ENCODE measurements around the gene PRDM10. TPM values are rescaled to one million over a fixed set of nuclear protein-coding genes. Genes with fewer than 3 reads are reported as not detected.

Gene PRDM10
- total RNA-seq, 1 experiment from 2014 or later, result 9.2 TPM

DNA sequence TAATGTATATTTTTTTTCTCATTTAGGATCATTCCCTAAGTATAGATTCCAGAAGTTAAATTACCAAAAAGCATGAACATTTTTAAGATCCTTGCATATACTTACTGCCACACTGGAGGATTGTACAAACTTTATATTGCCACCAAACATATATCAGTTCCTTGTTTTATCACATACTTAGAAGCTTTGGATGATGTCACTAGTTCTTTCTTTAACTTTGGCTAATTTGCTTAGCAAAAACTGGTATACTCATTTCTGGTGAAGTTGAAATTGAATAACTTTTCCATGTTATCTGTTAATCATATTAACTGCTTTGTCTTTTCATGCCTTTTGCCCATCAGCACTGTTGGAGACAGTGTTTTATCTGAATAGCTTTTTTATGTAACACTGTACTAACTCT, 31.6 kb upstream of the PRDM10 start:
- TF ChIP-seq YY1 (IDR thresholded peaks at IDR 0.05; ENCODE audit: extremely low read depth, insufficient replicate concordance, low read depth, low read length) (no peak), POLR2A (IDR thresholded peaks at IDR 0.05; ENCODE audit: borderline replicate concordance, extremely low read depth, insufficient read depth, insufficient read length) (no peak)
- intact Hi-C loops (cut with micrococcal nuclease), result no loop called here

DNA sequence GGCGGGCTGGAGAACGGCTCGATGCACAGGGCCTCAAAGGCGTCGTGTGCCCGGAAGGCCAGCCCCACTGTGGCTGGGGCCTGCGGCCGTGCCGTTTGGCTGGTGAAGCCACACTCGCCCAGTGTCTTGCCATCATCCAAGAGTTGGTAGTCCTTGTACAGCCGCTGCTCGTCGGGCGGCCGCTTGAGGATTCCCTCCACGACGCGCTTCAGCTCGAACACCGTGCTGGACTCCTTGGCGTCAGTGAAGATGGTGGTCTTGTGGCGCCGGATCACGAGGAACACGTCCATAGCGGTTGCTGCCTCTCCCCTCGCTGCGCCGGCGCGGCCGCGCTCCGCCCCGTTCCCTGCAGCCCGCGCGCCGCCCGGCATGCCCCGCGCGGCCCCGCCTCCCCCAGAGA, 30.3 kb upstream of the PRDM10 start:
- no peaks in the 10 kb centered on the region for H3K9me2 ChIP-seq (ENCODE audit: insufficient read depth)
- no peak overlapping the region for H3K27ac ChIP-seq (ENCODE audit: low read depth, low read length)
- TF ChIP-seq FOSL1 (IDR thresholded peaks at IDR 0.05; ENCODE audit: low read depth) (no peak), EGR1 (IDR thresholded peaks at IDR 0.05; ENCODE audit: low read depth) (no peak), TCF7L2 (IDR thresholded peaks at IDR 0.05; ENCODE audit: borderline replicate concordance, extremely low read depth, insufficient read depth, insufficient read length) (no peak), ELF1 (IDR thresholded peaks at IDR 0.05; ENCODE audit: borderline replicate concordance, low read depth) (no peak), ZNF274 (IDR thresholded peaks at IDR 0.05; ENCODE audit: low read depth, low read length) (no peak), POLR2AphosphoS5 (IDR thresholded peaks at IDR 0.05; ENCODE audit: low read depth, low read length) (no peak), JUND (IDR thresholded peaks at IDR 0.05) (no peak), EZH2 (IDR thresholded peaks at IDR 0.05) (no peak), SRF (IDR thresholded peaks at IDR 0.05; ENCODE audit: low read depth) (no peak), SP1 (IDR thresholded peaks at IDR 0.05; ENCODE audit: low read depth) (no peak)
- TF ChIP-seq, protein P1, sequence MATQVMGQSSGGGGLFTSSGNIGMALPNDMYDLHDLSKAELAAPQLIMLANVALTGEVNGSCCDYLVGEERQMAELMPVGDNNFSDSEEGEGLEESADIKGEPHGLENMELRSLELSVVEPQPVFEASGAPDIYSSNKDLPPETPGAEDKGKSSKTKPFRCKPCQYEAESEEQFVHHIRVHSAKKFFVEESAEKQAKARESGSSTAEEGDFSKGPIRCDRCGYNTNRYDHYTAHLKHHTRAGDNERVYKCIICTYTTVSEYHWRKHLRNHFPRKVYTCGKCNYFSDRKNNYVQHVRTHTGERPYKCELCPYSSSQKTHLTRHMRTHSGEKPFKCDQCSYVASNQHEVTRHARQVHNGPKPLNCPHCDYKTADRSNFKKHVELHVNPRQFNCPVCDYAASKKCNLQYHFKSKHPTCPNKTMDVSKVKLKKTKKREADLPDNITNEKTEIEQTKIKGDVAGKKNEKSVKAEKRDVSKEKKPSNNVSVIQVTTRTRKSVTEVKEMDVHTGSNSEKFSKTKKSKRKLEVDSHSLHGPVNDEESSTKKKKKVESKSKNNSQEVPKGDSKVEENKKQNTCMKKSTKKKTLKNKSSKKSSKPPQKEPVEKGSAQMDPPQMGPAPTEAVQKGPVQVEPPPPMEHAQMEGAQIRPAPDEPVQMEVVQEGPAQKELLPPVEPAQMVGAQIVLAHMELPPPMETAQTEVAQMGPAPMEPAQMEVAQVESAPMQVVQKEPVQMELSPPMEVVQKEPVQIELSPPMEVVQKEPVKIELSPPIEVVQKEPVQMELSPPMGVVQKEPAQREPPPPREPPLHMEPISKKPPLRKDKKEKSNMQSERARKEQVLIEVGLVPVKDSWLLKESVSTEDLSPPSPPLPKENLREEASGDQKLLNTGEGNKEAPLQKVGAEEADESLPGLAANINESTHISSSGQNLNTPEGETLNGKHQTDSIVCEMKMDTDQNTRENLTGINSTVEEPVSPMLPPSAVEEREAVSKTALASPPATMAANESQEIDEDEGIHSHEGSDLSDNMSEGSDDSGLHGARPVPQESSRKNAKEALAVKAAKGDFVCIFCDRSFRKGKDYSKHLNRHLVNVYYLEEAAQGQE (IDR thresholded peaks at IDR 0.05; ENCODE audit: low read depth), result no peak
- TF ChIP-seq, protein P2, sequence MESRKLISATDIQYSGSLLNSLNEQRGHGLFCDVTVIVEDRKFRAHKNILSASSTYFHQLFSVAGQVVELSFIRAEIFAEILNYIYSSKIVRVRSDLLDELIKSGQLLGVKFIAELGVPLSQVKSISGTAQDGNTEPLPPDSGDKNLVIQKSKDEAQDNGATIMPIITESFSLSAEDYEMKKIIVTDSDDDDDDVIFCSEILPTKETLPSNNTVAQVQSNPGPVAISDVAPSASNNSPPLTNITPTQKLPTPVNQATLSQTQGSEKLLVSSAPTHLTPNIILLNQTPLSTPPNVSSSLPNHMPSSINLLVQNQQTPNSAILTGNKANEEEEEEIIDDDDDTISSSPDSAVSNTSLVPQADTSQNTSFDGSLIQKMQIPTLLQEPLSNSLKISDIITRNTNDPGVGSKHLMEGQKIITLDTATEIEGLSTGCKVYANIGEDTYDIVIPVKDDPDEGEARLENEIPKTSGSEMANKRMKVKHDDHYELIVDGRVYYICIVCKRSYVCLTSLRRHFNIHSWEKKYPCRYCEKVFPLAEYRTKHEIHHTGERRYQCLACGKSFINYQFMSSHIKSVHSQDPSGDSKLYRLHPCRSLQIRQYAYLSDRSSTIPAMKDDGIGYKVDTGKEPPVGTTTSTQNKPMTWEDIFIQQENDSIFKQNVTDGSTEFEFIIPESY (IDR thresholded peaks at IDR 0.05; ENCODE audit: extremely low read depth, insufficient replicate concordance, low read length), result no peak
- TF ChIP-seq, protein P3, sequence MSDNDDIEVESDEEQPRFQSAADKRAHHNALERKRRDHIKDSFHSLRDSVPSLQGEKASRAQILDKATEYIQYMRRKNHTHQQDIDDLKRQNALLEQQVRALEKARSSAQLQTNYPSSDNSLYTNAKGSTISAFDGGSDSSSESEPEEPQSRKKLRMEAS (IDR thresholded peaks at IDR 0.05), result no peak
- CTCF ChIA-PET, result no interaction called here
- no TSS peak for BruUV-seq (replicated peaks)
- no peaks in the 10 kb centered on the region for H3K4me1 ChIP-seq (ENCODE audit: control insufficient read depth in 1 of 2, insufficient read depth in 2 of 2, low read length in 2 of 2)
- H3K4me2 ChIP-seq (ENCODE audit: low read length), result no peak overlapping the region
- H3K9me3 ChIP-seq (ENCODE audit: control insufficient read depth in 1 of 2, insufficient read depth in 1 of 2, low read depth in 1 of 2, low read length in 2 of 2), result no peaks in the 10 kb centered on the region
- H3K79me2 ChIP-seq (ENCODE audit: insufficient read depth, low read length), result no peaks in the 10 kb centered on the region
- no peaks in the 10 kb centered on the region for H3K27me3 ChIP-seq (ENCODE audit: insufficient read depth, low read length)
- no peak overlapping the region for H2AFZ ChIP-seq (ENCODE audit: low read depth, low read length, poor library complexity, severe bottlenecking)
- no peaks in the 10 kb centered on the region for H3K36me3 ChIP-seq (ENCODE audit: control insufficient read depth in 1 of 2, insufficient read depth in 2 of 2, low read length in 2 of 2)
- no peak overlapping the region for H3K4me3 ChIP-seq (replicated peaks in 1 of 2; ENCODE audit: low read depth in 1 of 2, low read length in 2 of 2)
- intact Hi-C loops (cut with micrococcal nuclease), result no loop called here
- no peak for DNase-seq (ENCODE audit: low read depth, low spot score)
- RAD21 ChIA-PET (ENCODE audit: low non-redundant PET in 1 of 2, low total read pairs in 2 of 2, uncharacterized antibody in 2 of 2, unreplicated experiment in 2 of 2), result no interaction called here
- no peak overlapping the region for H3K9ac ChIP-seq (ENCODE audit: low read length)
- POLR2A ChIA-PET, result no interaction called here
- no peak for ATAC-seq
- no peaks in the 10 kb centered on the region for H4K20me1 ChIP-seq (ENCODE audit: insufficient read depth)

More for the DNA sequence above, 31.6 kb upstream of the PRDM10 start:
- no peaks in the 10 kb centered on the region for H3K9me2 ChIP-seq (ENCODE audit: insufficient read depth)
- ATAC-seq (no peak), DNase-seq (ENCODE audit: low read depth, low spot score) (no peak)
- H3K36me3 ChIP-seq (ENCODE audit: control insufficient read depth in 1 of 2, insufficient read depth in 2 of 2, low read length in 2 of 2), result no peaks in the 10 kb centered on the region
- H3K79me2 ChIP-seq (ENCODE audit: insufficient read depth, low read length), result no peaks in the 10 kb centered on the region
- ChIA-PET RAD21 (ENCODE audit: low non-redundant PET in 1 of 2, low total read pairs in 2 of 2, uncharacterized antibody in 2 of 2, unreplicated experiment in 2 of 2) (no interaction called here), CTCF (interaction anchor here (0.7 kb wide), 1 partner anchor 42 kb away, joined by 3 read pairs; no protein-coding TSS in a partner anchor), POLR2A (no interaction called here)
- H3K4me2 ChIP-seq (ENCODE audit: low read length), result no peak overlapping the region
- H3K4me3 ChIP-seq (replicated peaks in 1 of 2; ENCODE audit: low read depth in 1 of 2, low read length in 2 of 2), result no peak overlapping the region
- H2AFZ ChIP-seq (ENCODE audit: low read depth, low read length, poor library complexity, severe bottlenecking), result no peak overlapping the region
- H3K9me3 ChIP-seq (ENCODE audit: control insufficient read depth in 1 of 2, insufficient read depth in 1 of 2, low read depth in 1 of 2, low read length in 2 of 2), result no peaks in the 10 kb centered on the region
- H3K9ac ChIP-seq (ENCODE audit: low read length), result no peak overlapping the region
- no peaks in the 10 kb centered on the region for H3K4me1 ChIP-seq (ENCODE audit: control insufficient read depth in 1 of 2, insufficient read depth in 2 of 2, low read length in 2 of 2)
- no peaks in the 10 kb centered on the region for H4K20me1 ChIP-seq (ENCODE audit: insufficient read depth)
- no TSS peak for BruUV-seq (replicated peaks)
- no peaks in the 10 kb centered on the region for H3K27me3 ChIP-seq (ENCODE audit: insufficient read depth, low read length)
- H3K27ac ChIP-seq (ENCODE audit: low read depth, low read length), result no peak overlapping the region
